Activated T-cell treated with anti-CD3 and anti-CD28 coated beads, Interleukin-2, amount 50 U/mL, for 48 hours (primary cell): Measurements from ENCODE around the gene CAP1.

Source experiments
- DNase-seq, 2 experiments: peaks; one replicate each; pipeline ENCODE4 v3.0.0-alpha.2; 2020

The CAP1 gene

DNA sequence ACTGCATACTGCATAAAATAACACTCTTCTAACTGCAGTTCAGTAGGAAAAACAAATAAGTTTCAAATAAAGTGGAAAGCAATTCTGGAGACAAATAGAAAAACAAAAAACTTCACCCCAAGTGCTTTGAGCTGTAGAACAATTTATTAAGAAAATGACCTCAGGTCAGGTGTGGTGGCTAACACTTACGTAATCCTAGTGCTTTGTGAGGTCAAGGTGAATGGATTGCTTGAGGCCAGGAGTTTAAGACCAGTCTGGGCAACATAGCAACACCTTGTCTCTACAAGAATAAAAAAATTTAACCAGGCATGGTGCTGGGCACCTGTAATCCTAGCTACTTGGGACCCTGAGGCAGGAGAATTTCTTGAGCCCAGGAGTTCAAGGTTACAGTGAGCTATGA is 61.5 kb downstream of the CAP1 start:
- DNase-seq, result no peak

DNA sequence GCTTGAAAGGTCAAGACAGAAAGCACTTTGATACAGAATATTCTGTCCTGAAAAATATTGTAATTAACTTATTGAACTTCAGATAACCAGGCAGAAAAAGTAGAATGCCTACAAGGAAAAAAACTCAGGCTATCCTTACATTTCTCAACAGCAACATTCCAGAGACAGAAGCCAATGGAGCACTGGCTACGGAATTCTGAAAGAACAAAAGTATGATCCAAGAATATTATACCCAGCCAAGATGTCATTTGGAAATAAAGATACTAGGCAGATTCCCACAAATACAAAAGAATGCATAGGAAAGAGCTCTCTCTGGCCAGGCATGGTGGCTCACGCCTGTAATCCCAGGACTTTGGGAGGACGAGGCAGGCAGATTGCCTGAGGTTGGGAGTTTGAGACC is 62.4 kb downstream of the CAP1 start:
- no peak for DNase-seq

GRCh38 chr1:40105028-40105427 is 64.5 kb downstream of the CAP1 start:
- DNase-seq, result no peak

DNA sequence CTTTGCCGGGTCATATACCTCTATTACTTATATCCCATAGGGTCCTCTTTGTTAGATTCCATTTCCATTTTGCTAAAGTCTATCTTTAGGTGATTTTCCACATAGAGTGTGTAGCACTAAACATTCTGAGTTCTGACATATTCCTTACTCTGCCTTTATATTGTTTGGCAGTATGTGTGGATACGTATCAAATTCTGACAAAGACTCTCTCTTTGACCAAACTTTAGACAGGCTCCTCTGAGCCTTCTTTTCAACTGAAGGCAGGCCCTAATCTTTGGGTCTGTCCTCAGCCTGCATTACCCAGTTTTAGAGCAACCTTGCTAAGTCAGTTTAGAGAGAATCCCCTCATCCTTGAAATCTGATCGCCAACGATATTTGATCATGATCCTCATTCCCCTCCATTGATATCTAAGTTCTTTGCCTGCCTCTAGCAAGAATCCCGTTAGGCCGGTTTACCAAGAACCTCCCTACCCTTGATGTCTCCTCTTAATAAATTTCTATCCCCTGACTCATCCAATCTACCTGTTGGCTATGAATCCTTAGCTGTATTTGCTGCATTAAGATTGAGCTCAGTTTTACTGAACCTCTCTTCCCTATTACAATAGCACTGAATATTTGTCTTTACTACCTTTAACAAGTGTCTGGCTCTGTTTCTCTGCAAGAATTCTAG is 66.9 kb downstream of the CAP1 start:
- DNase-seq, result no peak

- DNase-seq, result no peak
Observed at GRCh38 chr1:40110389-40110788, 69.9 kb downstream of the CAP1 start.

- no peak for DNase-seq
Observed at GRCh38 chr1:40114400-40114799, 73.9 kb downstream of the CAP1 start.

DNA sequence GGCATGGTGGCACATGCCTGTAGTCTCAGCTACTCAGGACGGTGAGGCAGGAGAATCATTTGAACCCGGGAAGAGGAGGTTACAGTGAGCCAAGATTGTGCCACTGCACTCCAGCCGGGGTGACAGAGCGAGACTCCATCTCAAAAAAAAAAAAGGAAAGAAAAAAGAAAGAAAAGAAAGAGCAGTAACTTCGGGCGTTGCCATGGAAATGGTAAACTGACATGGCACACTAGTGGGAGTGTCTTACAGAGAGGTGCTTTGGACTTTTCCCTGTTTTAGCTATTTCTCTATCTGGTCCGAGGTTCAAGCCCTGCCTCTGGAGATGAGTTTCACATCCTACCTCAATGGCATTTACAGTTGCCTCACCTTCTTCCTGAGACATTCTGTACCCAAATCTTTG is 79.6 kb downstream of the CAP1 start:
- no peak for DNase-seq
